Activated CD8-positive, alpha-beta memory T cell treated with anti-CD3 and anti-CD28 coated beads for 1 hour (primary cell): Measurements from ENCODE around the gene PDE4D.

ENCODE experiments used
- DNase-seq, 2 donors: peaks; one replicate each; pipeline ENCODE4 v3.0.0-alpha.2; 2020; ENCODE audit warnings: low read depth in 1 of 2; ENCODE audit errors: extremely low read depth in 1 of 2

The PDE4D gene

DNA sequence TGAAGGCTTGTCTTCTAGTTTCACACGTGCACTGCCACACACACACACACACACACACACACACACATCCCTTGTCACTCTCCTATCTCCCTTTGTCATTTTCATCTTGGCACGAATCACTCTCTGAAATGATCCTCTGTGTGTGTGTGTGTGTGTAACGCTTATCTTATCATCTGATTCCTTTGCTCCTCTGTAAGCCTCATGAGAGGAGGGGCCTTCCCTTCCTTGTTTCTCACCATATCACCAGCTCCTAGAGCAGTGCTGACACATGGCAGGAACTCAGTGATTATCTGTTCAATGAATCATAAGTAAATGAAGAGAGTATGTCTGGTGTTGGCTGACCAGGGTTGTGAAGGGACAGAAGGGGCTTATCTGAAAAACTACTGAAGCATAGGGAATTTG is 53.3 kb downstream of the PDE4D start:
- DNase-seq: no peak

DNA sequence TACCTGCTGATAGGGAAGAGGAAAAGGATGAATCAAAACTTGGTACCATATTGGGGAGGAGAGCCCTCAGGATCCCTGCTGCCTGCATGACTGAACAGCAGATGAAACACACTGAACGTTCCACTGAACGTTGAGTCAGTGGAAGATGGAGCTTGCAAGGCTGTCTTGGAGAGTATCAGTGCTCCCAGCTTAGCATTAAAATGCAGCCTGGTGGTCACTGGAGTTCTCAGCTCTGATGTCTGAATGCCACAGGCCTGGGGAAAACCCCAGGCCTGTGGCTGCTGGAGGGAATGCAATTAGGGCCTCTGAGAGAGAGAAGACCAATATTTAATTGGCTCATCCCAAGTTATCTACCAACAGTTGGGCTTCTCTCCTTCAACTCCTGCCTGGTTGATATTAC is 54.5 kb downstream of the PDE4D start:
- DNase-seq: no peak

DNA sequence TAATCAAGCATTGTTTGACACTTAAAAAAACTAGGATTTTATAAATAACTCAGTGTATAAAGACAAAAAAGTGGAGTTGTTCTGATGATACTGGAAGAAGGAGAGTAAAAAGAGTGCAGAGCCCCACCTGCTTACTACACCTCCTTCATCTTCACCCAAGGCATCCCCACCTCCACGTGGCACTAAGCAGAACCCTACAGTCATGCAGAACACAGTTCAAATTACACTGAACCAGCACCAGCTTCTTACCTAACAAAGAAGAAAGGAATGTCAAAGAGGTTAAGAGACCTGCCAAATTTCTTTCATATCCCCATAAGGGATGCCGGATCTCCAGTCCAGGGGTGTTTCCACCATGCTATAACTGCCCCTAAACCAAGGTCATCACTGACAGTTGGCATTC is 55.5 kb downstream of the PDE4D start:
- DNase-seq: no peak

DNA sequence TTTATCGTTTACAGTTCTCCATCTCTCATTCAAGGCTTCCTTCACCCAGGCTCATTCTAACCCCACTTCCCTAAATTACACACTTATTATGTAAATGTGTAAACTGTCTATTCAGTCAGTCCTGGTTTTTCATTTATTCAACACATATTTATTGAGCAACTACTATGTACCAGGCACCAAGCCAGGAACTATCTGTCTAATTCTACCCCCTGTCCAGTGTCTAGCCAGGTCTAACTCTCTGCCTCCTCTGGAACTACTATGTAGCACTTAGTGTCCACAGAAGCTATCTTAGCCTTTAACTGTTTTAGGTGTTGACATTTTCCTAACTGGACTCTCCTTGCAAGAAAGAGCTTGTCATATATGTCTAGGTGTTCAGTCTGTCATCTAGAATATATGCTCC is 56.5 kb downstream of the PDE4D start:
- DNase-seq: no peak

DNA sequence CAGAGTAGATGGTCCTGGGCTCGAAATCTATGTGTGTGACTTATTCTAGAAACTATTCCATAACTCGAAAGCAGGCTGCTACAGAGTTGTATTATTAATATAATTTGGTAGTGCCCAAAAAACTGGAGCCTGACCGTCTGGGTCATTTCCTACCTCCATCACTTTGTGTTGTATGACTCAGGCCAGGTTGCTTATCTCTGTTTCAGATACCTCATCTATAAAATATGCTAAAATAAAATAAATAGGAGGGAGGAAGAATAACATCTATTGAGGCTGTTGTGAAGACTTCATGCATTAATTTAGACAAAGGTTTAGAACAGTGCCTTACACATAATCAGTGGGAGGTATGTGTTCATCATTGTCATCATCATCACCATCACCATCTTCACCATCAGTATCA is 57.7 kb downstream of the PDE4D start:
- no peak for DNase-seq

DNA sequence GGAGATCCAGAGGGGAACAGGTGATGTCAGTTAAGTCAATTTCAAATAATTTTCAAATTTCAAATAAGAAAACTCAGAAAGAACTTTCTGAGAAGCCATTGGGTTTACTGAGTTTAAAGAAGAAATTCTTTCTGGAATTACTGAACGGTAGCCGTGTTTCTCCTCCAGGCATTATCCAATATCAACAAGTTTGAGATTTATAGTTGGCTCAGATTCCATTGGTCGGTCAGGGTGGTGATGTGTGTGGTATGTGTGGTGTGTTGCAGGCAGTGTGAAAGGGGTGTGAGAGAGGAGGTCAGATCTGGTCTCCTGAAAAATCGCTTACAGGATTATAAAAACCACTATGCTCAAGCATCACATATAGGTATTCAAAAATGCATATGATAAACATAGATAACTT is 60.1 kb downstream of the PDE4D start:
- no peak for DNase-seq

DNA sequence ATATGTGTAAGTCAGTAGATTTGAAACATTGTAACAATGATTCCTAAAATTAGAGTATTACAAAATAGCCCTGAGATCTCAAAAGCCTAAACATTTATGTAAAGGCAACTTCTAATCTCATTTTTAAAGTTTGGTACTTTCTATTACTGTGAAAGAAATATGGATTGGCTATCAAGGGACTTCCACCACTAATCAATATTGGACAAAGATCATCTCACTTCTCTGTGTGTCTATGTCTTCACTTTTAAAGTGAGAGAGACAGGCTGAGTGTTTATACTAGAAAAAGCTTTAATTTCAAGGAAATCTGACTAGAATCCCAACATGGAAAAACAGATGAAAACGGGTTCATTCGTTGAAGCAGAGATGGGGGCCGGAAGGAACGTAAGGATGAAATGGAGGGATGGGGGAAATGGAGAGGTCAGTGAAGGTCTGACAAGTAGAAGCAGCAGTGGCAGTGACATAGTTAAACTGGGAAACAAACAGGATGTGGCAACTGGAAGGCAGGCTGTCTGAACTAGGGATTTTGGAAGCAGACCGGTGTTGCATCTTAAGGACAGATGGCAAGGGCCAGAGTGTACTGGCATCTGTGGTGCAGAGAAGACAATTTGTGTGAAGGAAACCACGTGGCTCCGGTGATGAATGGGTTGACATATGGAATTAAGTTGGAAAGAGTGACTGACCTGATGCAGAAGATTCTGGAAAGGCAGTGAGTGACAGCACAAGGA is 60.8 kb downstream of the PDE4D start:
- no peak for DNase-seq

DNA sequence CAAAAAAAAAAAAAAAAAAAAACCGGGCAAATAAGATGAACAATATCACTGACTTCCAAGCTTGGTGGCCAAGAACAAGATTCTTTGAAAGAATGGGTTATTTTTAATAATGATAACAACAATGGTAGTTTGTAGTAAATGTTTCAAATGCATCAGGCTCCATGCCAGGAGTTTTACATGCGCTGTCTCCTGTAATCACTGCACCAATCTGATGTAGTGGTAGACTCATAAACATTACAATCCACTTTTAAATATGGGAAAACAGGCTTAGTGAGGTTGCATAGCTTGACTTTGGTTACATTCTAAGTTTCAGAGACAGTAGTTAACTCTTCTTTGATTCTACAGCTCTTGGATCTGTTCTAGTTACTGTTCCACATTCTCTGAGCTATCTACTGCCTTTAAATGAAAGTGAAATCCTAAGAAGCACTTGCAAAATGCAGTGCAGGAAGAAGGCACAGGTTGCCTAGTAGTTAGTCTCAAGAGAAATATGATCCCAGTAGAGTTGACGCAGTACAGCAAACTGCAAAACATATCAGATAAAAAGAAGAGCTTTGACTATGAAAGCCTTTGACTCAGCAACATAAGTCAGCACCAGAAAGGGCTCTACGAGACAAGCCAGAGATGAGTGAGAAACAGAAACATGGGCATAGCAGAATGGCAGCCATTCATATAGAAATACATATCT is 62.1 kb downstream of the PDE4D start:
- no peak for DNase-seq

DNA sequence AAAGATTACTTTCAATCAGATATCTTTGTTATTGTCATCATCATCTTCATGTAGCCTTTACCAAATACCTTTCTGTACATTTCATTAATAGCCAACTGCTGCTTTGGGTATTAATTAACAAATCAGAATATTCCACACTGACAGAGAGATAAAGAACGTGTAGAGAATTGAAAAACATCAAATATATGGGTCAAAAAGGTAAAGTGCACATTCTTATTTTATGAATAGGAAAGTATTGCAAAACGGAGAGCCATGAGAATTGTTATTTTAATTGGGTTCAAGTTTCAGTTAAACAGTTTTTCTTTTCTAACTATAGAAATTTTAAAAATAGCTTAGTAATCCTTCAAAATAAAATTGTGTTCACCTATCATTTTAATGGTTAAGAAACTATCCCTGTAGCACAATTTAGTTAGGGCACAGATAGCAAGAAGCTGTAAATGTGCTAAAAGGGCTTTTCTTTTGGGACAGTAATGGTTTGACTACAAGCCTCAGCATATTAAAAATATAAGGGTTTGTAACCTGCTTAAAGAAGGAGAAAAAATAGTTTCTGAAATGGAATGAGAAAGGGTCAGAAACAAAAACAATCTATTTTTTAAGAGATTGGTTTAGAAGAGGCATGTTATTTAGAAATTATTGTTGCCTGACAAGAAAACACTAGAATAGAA is 62.9 kb downstream of the PDE4D start:
- no peak for DNase-seq

DNA sequence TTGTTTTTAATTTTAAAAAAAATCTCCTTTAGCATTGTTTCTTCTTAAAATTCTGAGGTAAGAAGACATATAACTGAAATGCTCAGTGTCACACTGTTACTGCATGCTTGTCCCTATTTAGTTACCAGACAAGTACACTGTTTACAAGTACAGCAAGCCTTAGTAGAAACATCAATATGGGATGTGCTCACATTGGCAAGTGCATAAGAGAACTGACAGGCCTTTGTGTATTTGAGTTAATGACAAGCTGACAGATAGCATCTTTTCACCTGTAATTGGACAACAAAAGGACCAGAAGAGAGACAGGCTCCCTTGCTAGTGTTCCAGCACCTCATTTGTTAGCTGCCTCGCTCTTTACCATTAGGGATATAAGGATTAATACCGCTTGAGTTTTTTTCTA is 63.6 kb downstream of the PDE4D start:
- no peak for DNase-seq

DNA sequence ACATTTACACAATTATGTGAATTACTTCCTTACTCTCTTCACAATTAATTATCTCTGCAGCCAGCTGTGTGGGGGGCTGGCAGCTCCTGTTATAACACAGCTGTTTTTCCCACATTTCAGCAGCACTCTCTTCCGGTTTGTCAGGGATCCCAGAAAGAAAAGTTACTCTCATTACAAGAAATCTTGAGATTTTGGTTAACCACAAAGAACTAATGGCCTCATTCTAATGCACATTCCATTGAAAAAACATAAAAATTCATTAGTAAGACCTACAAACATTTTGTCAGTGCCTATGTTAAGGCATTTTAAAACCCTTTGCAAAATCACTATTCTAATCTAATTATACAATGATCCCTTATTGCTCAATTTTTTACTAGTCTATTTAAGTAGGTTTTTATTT is 64.1 kb downstream of the PDE4D start:
- no peak for DNase-seq

DNA sequence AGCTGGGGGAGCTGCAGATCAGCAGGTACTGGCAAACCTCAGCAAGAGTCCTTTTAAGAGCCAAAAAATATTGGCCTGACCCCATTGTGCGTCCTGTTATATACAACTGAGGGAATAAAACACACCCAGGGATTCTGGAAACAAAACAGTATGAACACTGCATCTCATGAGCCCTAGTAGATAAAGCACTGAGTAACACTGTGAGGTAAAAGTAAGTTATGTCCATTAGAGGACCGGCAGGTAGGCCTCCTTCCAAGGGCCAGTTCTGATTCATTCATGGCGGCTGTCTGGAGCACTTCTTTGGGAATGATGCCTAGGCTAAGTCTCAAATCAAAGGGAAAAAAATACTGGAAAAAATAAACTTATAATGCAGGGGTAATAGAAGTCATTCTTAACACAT is 64.9 kb downstream of the PDE4D start:
- no peak for DNase-seq

DNA sequence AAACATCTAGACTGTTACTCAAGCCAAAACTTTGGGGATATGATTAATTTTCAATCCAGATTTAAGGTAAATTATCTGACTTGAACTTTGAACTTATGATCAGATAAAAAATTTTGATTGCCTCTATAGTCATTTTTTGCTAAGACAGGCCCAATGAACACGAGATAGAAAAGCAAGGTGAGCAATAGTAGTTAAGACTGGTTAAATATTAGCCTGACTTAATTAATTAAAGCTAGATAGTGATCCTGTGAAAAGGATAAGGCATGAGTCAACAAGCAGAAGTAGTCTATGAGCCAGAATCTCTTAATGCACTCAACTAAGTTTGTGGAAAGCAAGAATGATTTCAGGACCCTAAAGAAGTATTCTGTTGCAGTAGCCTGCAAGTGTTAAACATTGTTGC is 66.5 kb downstream of the PDE4D start:
- no peak for DNase-seq

DNA sequence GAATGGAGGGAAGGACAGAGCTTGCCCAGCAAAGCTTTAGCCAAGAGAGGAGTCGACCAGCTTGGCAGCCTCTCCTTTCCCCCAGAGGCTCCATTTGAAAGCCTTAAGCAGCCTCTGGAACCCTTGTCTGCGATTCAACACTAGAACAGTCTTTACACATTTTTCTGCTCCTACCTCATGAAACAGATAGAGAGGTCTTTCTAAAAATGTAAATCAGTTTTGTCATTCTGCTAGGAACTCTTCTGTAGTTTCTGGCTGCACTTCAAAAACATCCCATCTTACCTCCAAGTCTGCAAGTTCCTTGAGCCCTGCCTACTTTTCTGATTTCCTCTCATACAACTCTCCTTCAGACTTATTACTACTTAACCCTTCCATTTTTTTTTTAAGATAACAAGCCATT is 70.1 kb downstream of the PDE4D start:
- no peak for DNase-seq

DNA sequence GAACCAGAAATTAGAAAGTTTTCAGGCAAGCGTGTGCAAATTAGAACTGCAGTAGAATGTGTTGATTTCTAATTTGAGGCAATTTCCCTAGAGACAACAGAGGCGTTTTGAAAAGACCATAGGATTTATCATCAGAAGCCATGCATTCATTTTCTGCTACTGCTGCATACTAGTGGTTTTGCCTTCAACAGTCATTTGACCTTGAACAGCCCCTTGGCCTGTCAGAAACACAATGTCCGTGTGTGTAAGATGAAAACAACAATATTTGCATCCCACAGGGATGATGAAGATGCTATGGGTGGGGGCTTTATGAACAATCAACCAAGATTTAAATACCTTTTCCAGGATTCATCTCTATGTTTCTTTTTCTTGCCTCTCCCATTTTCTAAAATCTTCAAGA is 73.7 kb downstream of the PDE4D start:
- no peak for DNase-seq

DNA sequence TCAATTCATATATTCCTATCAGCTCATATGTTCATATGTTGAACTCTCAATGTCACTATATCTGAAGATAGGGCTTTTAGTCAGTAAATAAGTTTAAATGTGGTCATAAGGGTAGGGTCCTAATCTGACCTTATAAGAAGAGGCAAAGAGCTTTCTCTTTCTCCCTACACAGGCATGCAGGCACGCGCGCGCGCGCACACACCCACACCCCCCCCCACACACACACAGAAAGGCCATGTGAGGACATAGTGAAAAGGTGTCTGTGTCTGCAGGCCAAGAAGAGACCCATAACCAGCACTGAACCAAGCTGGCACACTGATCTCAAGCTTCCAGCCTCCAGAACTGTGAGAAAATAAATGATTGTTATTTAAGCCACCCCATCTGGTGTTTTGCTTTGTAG is 76.0 kb downstream of the PDE4D start:
- DNase-seq: no peak

DNA sequence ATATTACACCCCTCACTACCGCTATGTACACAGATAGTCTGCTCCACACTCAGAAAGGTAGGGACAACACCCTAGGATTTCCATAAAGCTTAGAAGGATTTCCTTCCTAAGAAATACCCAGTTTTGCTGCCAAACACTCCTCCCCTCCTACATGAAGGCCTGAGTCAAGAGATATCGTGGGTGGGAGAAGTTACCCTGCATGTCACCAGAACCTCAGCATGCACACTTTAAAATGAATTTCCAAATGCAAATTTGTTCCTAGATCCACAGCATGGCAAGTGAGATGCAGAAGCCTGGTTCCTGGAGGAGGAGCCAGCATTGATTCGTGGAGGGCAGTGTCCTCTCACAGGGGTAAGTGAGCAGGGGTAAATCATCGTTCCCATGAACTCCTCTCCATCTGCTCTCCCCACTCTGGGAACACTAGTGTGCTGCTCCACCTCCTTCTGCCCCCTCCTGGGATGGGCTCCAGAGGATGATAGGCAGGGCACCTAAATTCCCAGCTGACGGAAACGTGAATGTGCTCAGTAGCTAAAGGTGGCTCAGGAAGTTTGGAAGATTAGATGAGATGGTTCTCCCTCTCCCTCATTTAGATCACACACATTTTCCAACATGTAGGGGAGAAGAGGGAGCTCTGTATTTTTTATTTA is 76.7 kb downstream of the PDE4D start:
- no peak for DNase-seq

DNA sequence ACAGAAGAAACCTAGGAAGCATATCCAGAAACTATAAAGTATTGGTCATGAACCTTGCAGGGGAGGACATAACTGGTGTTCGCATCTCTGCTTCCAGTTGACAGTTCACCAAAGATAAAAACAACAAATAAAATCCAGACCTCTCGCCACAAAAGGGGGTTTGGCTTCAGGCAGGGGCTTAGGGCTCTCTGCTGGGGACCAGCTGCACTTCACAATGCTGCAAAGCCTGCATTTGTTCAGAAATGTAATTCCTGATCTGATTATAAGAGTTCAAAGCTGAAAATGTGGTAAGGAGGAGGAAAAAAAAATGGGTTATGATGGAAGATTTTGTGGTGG is 79.0 kb downstream of the PDE4D start:
- DNase-seq: no peak

DNA sequence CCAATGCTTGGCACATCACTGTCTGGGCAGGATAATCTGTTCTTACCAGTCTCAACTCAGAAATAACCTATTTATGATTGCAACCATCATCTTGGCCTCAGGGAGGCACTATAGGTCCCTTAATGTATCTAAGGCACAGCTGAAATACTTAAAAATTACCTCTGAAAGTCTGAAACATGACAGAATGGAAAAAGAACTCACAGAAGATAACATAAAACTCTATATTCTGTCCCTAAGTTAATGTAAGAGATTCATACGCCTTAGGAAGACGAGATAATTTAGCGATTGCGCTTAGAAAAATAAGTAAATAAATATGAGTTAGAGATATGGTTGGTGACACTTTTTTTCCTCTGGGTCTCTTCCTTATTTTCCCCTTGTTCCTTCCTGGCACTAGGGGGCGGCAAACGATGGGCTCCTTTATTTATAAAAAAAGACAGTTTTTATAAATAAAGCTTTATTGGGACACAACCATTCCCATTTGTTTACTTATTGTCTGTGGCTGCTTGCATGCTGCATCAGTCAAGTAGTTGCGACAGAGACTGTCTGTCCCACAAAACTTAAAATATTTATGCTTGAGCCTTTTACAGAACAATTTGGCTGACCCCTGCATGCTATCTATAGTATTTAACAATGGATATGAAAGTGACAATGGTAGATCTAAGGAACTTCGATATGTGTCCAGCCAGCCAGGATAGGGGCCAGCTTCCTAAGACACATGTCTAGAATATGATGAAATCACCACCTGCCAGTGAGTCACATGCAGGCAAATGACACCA is 79.6 kb downstream of the PDE4D start:
- DNase-seq: no peak

DNA sequence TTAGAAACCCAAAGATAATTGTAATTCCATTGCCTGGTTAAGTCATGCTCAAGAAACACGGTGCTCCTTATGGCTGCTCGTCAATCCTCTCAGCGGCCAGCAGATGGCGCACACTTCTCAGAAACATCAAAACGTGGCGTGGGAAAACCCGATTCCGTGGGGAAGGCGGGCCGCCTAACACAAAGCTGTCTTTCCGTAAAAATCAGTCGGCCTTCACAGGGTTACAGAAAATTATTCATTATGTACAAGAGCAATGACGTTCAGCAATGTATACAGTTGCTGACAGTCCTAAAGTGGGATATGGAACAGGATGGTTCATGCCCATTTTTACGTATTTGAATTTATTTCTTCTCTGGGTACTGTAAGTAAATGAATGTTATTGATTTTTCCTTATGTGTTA is 83.5 kb downstream of the PDE4D start:
- peak in 1 of 2 donors; percentile 28 for DNase-seq

DNA sequence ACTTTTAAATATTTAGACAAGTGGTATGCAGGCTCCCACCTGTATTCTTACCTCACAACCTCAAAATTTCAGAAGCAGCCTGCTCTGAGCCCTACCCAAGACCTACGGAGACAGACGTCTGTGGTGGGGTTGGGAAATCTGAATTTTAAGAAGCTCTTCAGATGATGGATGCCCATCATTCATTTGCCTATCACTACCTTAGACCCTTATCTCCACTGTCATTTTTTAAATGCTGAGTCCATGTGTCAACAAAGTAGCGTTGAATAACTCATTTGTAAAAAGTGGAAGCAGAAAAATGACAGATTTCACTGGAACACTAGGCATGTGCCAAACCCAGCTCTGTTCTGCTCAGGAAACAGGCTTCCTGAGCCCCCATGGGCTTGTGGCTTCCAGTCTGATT is 85.7 kb downstream of the PDE4D start:
- no peak for DNase-seq
